HG03095 (cell line): ENCODE data around the gene LTBP1.
"Not testable (repeated sequence)": the region's sequence is repeated elsewhere in the genome, so short reads cannot be mapped to it uniquely, and the experiment has no call there.

Experiments
- ATAC-seq: cut with Tn5 transposase; IDR thresholded peaks from one replicate; pipeline ENCODE4 v1.9.1; 2021; ENCODE audit warnings: moderate library complexity; ENCODE audit not compliant: unreplicated experiment

Gene LTBP1

GRCh38 chr2:32960238-32960637 is 13.5 kb downstream of the LTBP1 start:
- no peak for ATAC-seq

GRCh38 chr2:32960647-32961403 is 14.1 kb downstream of the LTBP1 start:
- ATAC-seq: no peak

- no peak for ATAC-seq
Observed at GRCh38 chr2:32962690-32963089, 15.9 kb downstream of the LTBP1 start.

- no peak for ATAC-seq
Observed at GRCh38 chr2:32963941-32964340, 17.2 kb downstream of the LTBP1 start.

GRCh38 chr2:32965523-32966171 is 18.9 kb downstream of the LTBP1 start:
- ATAC-seq: no peak

- no peak for ATAC-seq
Observed at GRCh38 chr2:32969444-32970162, 22.9 kb downstream of the LTBP1 start.

- not testable (repeated sequence) for ATAC-seq
Observed at GRCh38 chr2:32973772-32974171, 27.0 kb downstream of the LTBP1 start.

- ATAC-seq: no peak
Observed at GRCh38 chr2:32976409-32977063, 29.8 kb downstream of the LTBP1 start.

- no peak for ATAC-seq
Observed at GRCh38 chr2:32977228-32977758, 30.5 kb downstream of the LTBP1 start.

GRCh38 chr2:32981612-32982011 is 34.9 kb downstream of the LTBP1 start:
- ATAC-seq: no peak

- not testable (repeated sequence) for ATAC-seq
Observed at GRCh38 chr2:32983193-32983924, 36.6 kb downstream of the LTBP1 start.

- no peak for ATAC-seq
Observed at GRCh38 chr2:32986480-32986879, 39.7 kb downstream of the LTBP1 start.

- ATAC-seq: no peak
Observed at GRCh38 chr2:32988525-32988924, 41.8 kb downstream of the LTBP1 start.

- no peak for ATAC-seq
Observed at GRCh38 chr2:32990556-32990955, 43.8 kb downstream of the LTBP1 start.

GRCh38 chr2:32991091-32991845 is 44.5 kb downstream of the LTBP1 start:
- ATAC-seq: no peak

GRCh38 chr2:32993005-32993539 is 46.3 kb downstream of the LTBP1 start:
- ATAC-seq: no peak

GRCh38 chr2:32997705-32998104 is 51.0 kb downstream of the LTBP1 start:
- ATAC-seq: no peak

GRCh38 chr2:33000986-33001385 is 54.2 kb downstream of the LTBP1 start:
- no peak for ATAC-seq

- ATAC-seq: no peak
Observed at GRCh38 chr2:33001823-33002222, 55.1 kb downstream of the LTBP1 start.
